AG08396 (cell line): ENCODE results near the gene ANKRD26.
"Not testable (repeated sequence)": the region's sequence is repeated elsewhere in the genome, so short reads cannot be mapped to it uniquely, and the experiment has no call there.

ENCODE experiments used
- DNase-seq: peaks from one replicate; pipeline ENCODE4 v3.0.0; 2012; ENCODE audit warnings: low spot score, mixed read lengths

ANKRD26 gene

DNA sequence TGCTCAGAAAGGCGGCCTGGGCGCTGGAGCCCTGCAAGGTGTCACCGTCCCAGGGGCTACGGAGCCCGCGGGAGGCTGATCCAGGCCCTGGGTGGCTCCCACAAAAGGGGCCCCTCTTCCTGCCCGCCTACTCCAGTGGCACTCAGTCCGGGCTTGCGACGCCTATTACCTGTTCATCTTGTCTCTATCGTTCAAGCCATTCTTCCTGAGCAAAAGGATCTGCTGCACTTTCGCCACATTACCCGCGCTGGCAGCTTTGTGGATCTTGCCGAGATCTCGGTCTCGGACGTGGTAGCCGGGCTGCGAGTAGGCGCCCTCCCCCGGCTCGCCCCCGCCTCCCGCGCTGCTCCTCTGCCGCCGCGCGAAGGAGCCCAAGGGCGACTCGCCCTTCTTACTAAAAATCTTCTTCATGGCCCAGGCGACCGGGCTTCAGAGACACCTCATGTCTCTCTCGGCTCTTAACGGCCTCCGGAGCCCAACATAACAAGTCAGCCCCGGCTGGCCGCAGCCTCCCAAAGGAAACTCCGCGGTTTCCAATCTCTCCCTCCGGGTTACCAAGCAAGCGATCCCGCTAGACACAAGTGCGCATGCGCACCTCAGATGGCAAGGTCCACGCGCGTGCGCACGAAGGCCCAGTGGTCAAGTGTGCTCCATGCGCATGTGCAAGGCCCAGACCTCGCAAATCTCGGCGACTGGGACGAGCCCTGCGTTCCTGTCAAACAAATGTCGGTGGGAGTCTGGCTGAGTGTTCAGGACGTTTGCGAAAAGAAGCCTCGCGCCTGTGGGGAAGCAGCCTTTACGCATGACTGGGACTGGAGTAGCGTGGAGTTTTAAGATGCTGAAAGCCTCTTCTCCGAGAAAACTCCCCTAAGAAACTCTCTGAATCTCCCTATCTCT lies at the start of gene ANKRD26:
Gene ANKRD26, minus strand, starts transcription at position 579 of the 897 bp plus-strand sequence. Its CDS starts 168 bp downstream, at position 411.
- peak; percentile 98 for DNase-seq

DNA sequence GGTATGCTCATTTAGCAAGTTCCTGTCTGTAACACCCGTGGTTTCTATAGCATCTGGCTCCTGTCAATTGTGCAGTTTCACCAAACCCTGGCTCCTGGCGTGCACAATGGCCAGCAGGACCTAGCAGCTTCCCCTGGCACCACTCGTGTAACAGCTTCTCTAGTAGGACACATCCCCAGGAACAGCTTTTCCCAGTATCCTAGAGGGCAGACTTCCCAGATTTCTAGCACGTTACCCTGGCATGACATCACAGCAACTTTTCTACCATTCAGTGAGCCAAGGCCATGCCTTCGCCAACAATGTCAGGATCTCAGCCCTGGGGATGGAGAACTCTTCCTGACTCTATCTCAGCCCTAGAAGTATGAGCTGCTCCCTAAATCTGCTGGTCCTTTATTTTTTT lies 47.4 kb upstream of the ANKRD26 start:
- no peak for DNase-seq

DNA sequence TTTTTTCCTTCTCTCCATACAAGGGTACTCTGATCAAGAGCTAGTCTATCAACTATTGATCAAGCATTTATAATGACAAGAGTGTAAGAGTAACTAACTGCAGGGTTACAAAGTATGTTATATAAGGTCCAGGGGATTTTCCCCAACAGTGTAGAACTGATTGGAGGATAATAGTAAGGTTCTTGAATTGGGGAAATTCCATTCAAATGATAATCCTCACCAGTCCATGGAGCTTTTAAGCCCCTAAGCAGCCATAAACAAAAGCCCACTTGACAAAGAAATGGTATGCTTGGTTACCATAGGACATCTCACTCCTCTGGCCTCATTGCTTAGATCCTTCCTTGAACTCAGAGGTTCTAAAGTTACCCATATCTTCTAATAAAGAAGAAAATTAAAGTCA lies 45.6 kb upstream of the ANKRD26 start:
- DNase-seq, result no peak

DNA sequence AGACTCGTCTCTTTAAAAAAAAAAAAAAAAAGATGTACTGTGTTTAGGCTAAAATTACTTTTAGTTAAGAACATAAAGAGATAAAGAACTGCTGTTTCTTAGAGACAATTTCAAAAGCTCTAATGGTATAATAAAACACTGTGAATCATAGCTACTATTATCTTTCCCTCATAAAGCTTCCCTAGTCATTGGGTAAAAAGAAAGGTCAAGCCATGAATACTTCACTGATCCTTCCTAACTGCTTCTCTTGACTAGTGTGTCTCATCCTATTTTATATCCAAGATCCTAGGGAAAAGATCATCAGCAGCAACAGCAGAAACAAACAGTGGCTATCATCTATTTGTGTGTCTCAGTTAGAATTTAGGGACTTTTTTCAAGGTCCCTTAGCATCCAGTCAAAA lies 43.4 kb upstream of the ANKRD26 start:
- no peak for DNase-seq

DNA sequence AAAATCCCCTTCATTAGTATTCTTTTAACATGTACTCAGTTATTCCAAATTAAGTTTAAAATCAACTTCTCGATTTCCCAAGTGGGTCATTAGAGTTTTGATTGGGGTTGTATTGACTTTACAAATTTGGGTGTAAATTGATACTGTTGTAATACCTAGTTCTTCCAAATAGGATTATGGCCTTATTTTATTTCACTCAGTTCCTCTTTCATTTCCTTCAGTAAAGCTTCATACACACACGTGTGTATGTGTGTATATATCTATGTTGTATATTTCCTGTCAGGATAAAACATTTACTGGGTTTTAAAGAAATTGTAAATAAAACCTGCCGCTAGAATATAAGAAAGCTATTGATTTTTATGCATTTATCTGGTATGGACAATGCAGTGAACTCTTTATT lies 38.0 kb upstream of the ANKRD26 start:
- no peak for DNase-seq

DNA sequence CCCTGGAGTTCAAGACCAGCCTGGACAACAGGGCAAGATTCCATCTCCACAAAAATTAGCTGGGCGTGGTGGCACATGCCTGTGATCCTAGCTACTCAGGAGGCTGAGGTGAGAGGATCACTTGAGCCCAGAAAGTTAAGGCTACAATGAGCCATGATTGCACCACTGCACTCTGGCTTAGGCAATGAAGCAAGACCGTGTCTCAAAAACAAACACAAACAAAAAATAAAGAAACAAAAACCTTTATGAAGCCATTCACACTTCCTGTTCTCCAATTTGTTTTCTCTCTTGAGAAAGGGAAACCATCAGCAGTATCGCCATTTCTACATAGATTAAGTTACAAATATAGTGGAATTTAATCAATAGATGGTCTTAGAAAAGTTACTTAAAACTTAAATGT lies 34.1 kb upstream of the ANKRD26 start:
- DNase-seq, result no peak

- no peak for DNase-seq
These were observed 7.9 kb upstream of the ANKRD26 start for GRCh38 chr10:27108165-27108564.

DNA sequence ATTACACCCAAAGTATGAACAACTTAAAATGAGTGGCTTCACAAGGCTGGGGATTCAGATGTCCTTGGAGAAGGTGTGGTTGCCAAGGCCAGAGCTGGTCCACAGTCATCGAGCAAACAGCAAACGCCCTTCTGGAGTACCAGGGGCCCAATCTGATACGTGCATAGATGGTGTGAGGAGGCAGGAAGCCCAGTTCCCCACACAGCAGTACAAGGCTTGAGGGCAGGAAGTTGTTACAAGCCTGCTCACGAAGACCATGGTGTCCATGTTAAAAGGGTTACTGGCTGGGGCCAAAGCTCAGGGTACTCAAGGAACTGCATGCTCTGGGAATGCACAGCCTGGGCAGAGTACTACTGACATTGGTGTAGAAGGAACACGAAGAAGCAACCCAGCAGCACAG lies 4.6 kb upstream of the ANKRD26 start:
- no peak for DNase-seq

GRCh38 chr10:27100813-27101347 lies 586 bp upstream of the ANKRD26 start:
- DNase-seq, result no peak

GRCh38 chr10:27099448-27099847 lies 846 bp downstream of the ANKRD26 start:
- no peak for DNase-seq

- no peak for DNase-seq
These were observed 11.9 kb downstream of the ANKRD26 start for GRCh38 chr10:27088119-27089044.

DNA sequence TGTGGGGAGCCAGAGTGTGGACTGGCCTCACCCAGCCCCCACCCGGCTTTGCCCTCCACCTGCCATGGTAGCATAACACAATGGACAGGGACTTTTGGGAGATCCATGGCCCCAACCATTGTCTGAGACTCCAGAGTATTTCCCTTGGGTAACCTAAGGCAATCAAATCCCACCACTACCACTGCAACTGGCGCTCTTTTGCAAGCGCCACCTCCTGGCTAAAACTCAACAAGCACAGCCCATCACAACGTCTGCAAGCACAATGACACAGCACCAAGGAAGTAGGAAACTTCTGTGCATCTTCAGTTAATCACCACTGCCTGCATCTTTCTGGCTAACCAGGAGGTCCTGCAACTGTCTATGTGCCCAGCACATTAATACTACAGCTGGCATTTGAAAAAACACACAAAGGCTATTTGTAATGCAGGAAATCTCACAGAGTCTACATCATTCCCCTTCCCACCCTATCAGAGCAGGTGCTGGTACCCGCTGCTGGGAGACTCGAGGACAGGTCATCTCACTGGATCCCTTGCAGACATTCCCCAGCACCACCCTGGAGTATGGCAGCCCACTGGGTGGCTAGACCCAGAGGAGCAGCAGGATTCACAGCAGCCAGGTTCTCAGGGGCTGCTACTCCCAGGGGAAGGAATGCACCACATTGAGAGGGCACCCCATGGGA lies 27.7 kb downstream of the ANKRD26 start:
- no peak for DNase-seq

DNA sequence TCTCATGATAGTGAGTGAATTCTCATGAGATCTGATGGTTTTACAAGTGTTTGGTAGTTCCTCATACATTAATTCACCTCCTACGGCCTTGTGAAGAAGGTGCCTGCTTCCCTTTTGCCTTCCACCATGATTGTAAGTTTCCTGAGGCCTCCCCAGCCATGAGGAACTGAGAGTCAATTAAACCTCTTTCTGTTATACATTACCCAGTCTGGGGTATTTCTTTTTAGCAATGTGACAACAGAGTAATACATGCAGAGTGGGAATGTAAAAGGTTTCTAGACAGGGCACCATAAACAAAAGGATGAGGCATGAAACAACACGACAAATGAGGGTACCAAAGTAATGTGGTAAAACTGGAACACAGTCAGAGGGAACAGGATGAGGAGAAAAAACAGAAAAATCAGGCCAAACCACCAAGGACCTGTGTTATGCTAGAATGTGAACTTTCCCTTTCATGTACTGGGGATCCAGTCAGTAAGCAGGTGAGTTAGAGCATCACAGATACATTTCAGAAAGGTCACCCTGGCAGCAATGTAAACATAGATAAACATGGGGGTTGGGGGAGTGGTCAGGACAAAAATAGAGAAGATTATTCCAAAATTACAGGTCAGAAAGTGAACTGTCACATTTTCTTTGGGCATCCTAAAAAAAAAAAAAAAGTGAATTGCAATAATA lies 31.9 kb downstream of the ANKRD26 start:
- DNase-seq, result no peak

DNA sequence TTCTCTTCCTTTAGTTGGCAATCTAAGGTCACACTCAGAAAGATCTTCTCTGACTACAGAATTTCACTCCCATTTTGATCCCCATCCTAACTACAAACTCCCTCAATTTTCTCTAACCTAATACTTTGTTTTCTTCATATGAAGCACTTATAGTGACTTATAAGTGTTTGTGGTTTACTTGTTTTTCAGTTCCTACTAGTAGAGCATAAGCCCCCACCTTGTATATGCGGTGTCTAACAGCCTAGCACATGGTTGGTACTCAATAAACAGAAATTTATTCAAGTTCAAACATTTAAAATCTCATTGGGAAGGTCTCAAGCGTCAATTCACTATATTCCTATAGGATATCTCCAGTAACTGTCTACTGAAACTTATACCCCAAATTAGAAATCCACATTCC lies 35.2 kb downstream of the ANKRD26 start:
- DNase-seq, result no peak

GRCh38 chr10:27052656-27053055 lies 47.6 kb downstream of the ANKRD26 start:
- DNase-seq, result no peak

- DNase-seq, result not testable (repeated sequence)
These were observed 55.0 kb downstream of the ANKRD26 start for GRCh38 chr10:27045247-27045646.

DNA sequence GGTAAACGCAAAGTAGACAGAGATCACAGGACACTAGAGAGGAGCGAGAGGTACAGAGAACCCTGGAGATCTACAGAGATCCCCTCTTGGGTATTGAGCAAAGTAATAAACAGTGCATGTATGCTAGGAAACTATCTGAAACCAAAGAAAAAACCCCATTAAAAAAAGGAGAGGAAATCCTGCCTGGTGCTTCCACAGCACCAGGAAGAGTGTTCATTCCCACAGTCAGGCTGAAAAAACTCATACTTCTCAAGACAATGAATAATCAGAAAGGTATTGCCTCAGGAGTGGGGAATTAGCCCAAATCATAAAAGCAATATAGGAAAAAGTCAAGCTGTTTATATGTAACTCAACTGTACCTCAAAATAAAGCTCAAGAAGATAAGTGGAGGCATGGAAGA lies 59.1 kb downstream of the ANKRD26 start:
- no peak for DNase-seq

DNA sequence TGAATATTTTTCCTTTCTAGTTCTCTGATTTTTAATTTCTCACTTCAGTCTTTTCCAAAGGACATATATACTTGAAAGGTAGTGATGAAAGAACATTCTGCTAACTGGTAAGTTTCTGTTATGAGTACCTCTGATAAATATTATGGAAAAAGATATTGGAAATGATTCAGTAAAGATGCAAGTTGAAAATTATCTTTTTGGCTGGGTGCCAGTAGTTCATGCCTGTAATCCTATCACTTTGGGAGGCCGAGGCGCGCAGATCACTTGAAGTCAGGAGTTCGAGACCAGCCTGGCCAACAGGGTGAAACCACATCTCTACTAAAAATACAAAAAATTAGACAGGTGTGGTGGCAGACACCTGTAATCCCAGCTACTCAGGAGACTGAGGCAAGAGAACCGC lies 62.1 kb downstream of the ANKRD26 start:
- no peak for DNase-seq

- no peak for DNase-seq
These were observed 65.1 kb downstream of the ANKRD26 start for GRCh38 chr10:27035163-27035562.

DNA sequence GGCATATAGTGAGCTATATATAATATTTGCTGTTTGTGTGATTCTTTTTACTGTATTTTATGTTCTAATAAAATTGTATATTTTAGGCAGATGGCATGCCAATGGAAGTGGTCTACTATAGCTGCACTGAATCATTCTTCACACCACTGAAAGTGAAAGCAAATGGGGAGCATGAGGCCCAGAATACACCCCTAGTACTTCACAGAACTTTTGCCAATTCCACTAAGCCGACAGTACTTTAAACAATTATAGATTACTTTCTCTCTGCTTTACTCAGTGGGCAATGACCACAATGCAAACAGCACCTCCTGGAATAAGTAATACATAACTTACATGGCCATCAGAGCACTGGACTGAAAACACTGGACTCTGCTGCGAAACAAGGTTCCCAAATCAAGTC lies 70.2 kb downstream of the ANKRD26 start:
- no peak for DNase-seq

GRCh38 chr10:27022048-27022447 lies 78.2 kb downstream of the ANKRD26 start:
- no peak for DNase-seq
